NT2/D1 (cell line): ENCODE results near the gene TNS1.

Source experiments
- SUZ12 ChIP-seq: IDR thresholded peaks from 2 replicates; pipeline ENCODE4 v1.6.1; 2011; ENCODE audit not compliant: insufficient read length, insufficient read depth; ENCODE audit errors: extremely low read depth
- YY1 ChIP-seq: IDR thresholded peaks from 2 replicates; pipeline ENCODE4 v1.6.1; 2011; ENCODE audit not compliant: insufficient read length, insufficient read depth
- ZNF274 ChIP-seq: IDR thresholded peaks from 2 replicates; pipeline ENCODE4 v1.6.1; 2011; ENCODE audit warnings: mild to moderate bottlenecking, low read depth, low read length

DNA sequence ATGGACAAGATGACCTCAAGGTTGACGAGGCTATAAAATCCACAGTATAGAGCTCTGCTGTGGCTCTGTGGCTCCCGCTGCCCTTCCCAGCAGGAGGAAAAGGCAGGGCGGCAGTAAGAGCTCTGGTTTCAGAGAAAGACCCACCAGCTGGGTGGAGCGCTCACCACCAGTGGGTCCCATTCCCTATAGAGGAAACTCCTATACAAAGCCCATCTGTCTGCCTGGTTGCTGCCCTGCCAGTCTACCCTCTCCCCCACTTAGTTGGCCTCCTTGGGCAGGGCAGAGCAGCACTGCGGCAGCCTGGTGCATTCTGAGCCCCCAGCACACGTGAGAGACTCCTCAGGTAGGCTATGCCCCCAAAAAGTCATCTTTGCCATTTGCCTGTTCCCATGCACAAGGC, 26.5 kb downstream of the TNS1 start:
- TF ChIP-seq ZNF274 = no peak
- no peak for TF ChIP-seq YY1
- TF ChIP-seq SUZ12 = no peak
